ENCODE data around the gene SYCP2. TPM values are rescaled to one million over a fixed set of nuclear protein-coding genes. Genes with fewer than 3 reads are reported as not detected.
A peak's percentile ranks its signal among the peaks of the same experiment; 100 is the strongest.

SYCP2 gene
- total RNA-seq, 1 donor from 2014 or later = 2.5 TPM

- TF ChIP-seq CTCF (IDR thresholded peaks at IDR 0.05) = peak; percentile 90
- no peaks in the 10 kb centered on the region for H3K27me3 Mint-ChIP-seq (ENCODE audit: low read depth)
- H3K27ac Mint-ChIP-seq (ENCODE audit: unreplicated experiment) = no peak overlapping the region
- H3K4me1 Mint-ChIP-seq (ENCODE audit: low read depth) = peaks cover 35% of the 10 kb centered on the region
- H3K9me3 Mint-ChIP-seq (ENCODE audit: low read depth) = no peaks in the 10 kb centered on the region
- H3K4me3 Mint-ChIP-seq (ENCODE audit: unreplicated experiment) = no peak overlapping the region
- no peak for DNase-seq (ENCODE audit: low spot score)
- peaks cover 6% of the 10 kb centered on the region for H3K36me3 Mint-ChIP-seq (ENCODE audit: low read depth)
These were observed 15.6 kb upstream of the SYCP2 start for GRCh38 chr20:59948828-59949720.

- DNase-seq (ENCODE audit: low spot score) = no peak
- no peak for TF ChIP-seq CTCF (IDR thresholded peaks at IDR 0.05)
- Mint-ChIP-seq H3K4me3 (ENCODE audit: unreplicated experiment) (no peak overlapping the region), H3K4me1 (ENCODE audit: low read depth) (peaks cover 35% of the 10 kb centered on the region), H3K9me3 (ENCODE audit: low read depth) (no peaks in the 10 kb centered on the region), H3K27ac (ENCODE audit: unreplicated experiment) (no peak overlapping the region), H3K27me3 (ENCODE audit: low read depth) (no peaks in the 10 kb centered on the region), H3K36me3 (ENCODE audit: low read depth) (peaks cover 6% of the 10 kb centered on the region)
These were observed 14.8 kb upstream of the SYCP2 start for GRCh38 chr20:59948212-59948611.

GRCh38 chr20:59947376-59947775, 13.9 kb upstream of the SYCP2 start:
- Mint-ChIP-seq H3K4me3 (ENCODE audit: unreplicated experiment) (no peak overlapping the region), H3K36me3 (ENCODE audit: low read depth) (peaks cover 6% of the 10 kb centered on the region), H3K9me3 (ENCODE audit: low read depth) (no peaks in the 10 kb centered on the region), H3K27ac (ENCODE audit: unreplicated experiment) (no peak overlapping the region), H3K4me1 (ENCODE audit: low read depth) (peaks cover 35% of the 10 kb centered on the region), H3K27me3 (ENCODE audit: low read depth) (no peaks in the 10 kb centered on the region)
- TF ChIP-seq CTCF (IDR thresholded peaks at IDR 0.05) = no peak
- DNase-seq (ENCODE audit: low spot score) = no peak

- peaks cover 6% of the 10 kb centered on the region for H3K36me3 Mint-ChIP-seq (ENCODE audit: low read depth)
- TF ChIP-seq CTCF (IDR thresholded peaks at IDR 0.05) = no peak
- DNase-seq (ENCODE audit: low spot score) = no peak
- peaks cover 46% of the 10 kb centered on the region for H3K4me1 Mint-ChIP-seq (ENCODE audit: low read depth)
- no peaks in the 10 kb centered on the region for H3K9me3 Mint-ChIP-seq (ENCODE audit: low read depth)
- peak overlapping the region; percentile 68 for H3K27ac Mint-ChIP-seq (ENCODE audit: unreplicated experiment)
- H3K27me3 Mint-ChIP-seq (ENCODE audit: low read depth) = no peaks in the 10 kb centered on the region
- no peak overlapping the region for H3K4me3 Mint-ChIP-seq (ENCODE audit: unreplicated experiment)
These were observed 12.3 kb upstream of the SYCP2 start for GRCh38 chr20:59945731-59946130.

GRCh38 chr20:59945175-59945574, 11.7 kb upstream of the SYCP2 start:
- Mint-ChIP-seq H3K27me3 (ENCODE audit: low read depth) (no peaks in the 10 kb centered on the region), H3K9me3 (ENCODE audit: low read depth) (no peaks in the 10 kb centered on the region), H3K36me3 (ENCODE audit: low read depth) (peaks cover 6% of the 10 kb centered on the region), H3K4me1 (ENCODE audit: low read depth) (peaks cover 46% of the 10 kb centered on the region), H3K27ac (ENCODE audit: unreplicated experiment) (peak overlapping the region; percentile 68), H3K4me3 (ENCODE audit: unreplicated experiment) (no peak overlapping the region)
- TF ChIP-seq CTCF (IDR thresholded peaks at IDR 0.05) = no peak
- no peak for DNase-seq (ENCODE audit: low spot score)

Measured in chondrocyte (in vitro differentiated cells).